Measurements from ENCODE around the gene ALAS2. TPM values are rescaled to one million over a fixed set of nuclear protein-coding genes. Genes with fewer than 3 reads are reported as not detected.

ALAS2 gene
- total and polyA plus RNA-seq, 2 of the 8 experiments (the other 6 are each of a cell fraction or from before 2014, with no cell fraction given) = 0.27 to 0.32 TPM

GRCh38 chrX:54978448-54978847 is 52.3 kb downstream of the ALAS2 start (continued):
- TF ChIP-seq SRF (IDR thresholded peaks at IDR 0.05; ENCODE audit: low read depth, low read length) = no peak
- TF ChIP-seq PHF8 (conservative IDR thresholded peaks at IDR 0.05; ENCODE audit: low read depth, low read length) = no peak
